ENCODE data around the gene ABCA5.
A peak's percentile ranks its signal among the peaks of the same experiment; 100 is the strongest.
"Not testable (repeated sequence)": the region's sequence is repeated elsewhere in the genome, so short reads cannot be mapped to it uniquely, and the experiment has no call there.

The ABCA5 gene

DNA sequence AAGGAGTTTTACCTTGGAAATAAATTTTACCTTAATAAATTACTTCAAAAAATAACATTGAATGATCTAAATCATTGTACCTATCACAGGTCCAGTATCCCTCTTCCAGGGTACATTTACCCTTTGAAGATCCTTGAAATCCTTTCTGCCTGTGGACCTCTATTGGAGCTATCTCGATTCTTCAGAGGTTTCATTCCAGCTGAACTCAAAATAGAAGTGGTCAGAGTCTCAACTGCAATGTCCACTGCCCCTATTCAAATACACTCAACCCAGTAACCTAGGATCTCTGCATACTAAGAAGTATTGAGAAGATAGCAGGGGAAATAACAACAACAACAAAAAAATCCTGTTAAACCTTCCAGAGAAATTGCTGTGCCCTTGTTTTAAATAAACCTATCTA lies 9.3 kb downstream of the ABCA5 start:
- no peak for FAIRE-seq
- TF ChIP-seq POLR2A (IDR thresholded peaks at IDR 0.05; ENCODE audit: low read depth, low read length) (no peak), POLR2AphosphoS5 (IDR thresholded peaks at IDR 0.05; ENCODE audit: low read depth, low read length) (no peak), SPI1 (IDR thresholded peaks at IDR 0.05; ENCODE audit: low read depth, low read length) (no peak), POU2F2 (IDR thresholded peaks at IDR 0.05; ENCODE audit: low read depth, low read length) (no peak), TAF1 (IDR thresholded peaks at IDR 0.05; ENCODE audit: low read depth, low read length) (no peak), PAX5 (IDR thresholded peaks at IDR 0.05; ENCODE audit: insufficient read depth, low read length, severe bottlenecking) (no peak)

DNA sequence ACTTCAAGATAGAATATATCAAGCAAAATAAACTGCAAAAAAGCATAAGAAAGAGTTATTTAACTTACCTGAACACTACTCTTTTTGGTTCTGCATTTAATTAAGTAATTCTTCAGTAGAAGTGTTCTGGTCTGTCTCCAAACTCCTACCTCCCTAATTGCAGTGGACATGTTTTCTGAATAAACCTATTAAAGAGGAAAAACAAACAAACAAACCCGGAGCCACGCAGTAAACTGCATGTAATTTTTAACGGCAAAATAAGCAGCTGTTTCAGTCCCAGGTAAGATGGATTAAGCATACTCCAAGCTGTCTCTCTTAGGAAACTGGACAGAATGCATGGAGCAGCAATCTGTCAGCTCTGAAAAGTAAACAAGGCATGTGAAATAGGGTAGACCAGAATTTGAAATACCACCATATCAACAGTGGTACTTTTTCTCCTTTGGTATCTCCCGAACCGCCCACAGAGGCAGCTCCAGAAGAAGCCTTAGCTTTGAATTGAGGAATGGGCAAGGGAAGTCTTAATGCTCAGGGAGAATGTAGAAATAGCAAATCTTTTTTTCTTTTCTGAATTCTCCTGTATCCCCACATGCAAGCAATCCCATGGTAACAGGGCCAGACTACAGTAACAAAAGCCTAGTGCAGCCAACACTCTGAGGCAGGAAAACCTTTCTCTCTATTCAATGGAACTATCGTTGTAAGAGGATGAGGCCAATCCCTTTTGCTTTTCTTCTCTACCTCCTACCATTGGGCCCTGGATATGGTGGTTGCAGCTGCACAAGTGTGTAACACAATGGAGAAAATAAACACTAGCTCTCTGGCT lies 12.5 kb downstream of the ABCA5 start:
- DNase-seq (ENCODE audit: insufficient read length, low spot score) (no peak), FAIRE-seq (no peak)
- TF ChIP-seq SPI1 (IDR thresholded peaks at IDR 0.05; ENCODE audit: low read depth, low read length) (no peak), POU2F2 (IDR thresholded peaks at IDR 0.05; ENCODE audit: low read depth, low read length) (no peak), POLR2A (IDR thresholded peaks at IDR 0.05; ENCODE audit: low read depth, low read length) (no peak), PAX5 (IDR thresholded peaks at IDR 0.05; ENCODE audit: insufficient read depth, low read length, severe bottlenecking) (no peak), POLR2AphosphoS5 (IDR thresholded peaks at IDR 0.05; ENCODE audit: low read depth, low read length) (no peak), TAF1 (IDR thresholded peaks at IDR 0.05; ENCODE audit: low read depth, low read length) (no peak)

More for the DNA sequence above, 9.3 kb downstream of the ABCA5 start:
- no peak for DNase-seq (ENCODE audit: insufficient read length, low spot score)

GRCh38 chr17:69305177-69305576 lies 21.8 kb downstream of the ABCA5 start:
- TF ChIP-seq POLR2AphosphoS5 (IDR thresholded peaks at IDR 0.05; ENCODE audit: low read depth, low read length) (no peak), POU2F2 (IDR thresholded peaks at IDR 0.05; ENCODE audit: low read depth, low read length) (no peak), PAX5 (IDR thresholded peaks at IDR 0.05; ENCODE audit: insufficient read depth, low read length, severe bottlenecking) (no peak), TAF1 (IDR thresholded peaks at IDR 0.05; ENCODE audit: low read depth, low read length) (no peak), POLR2A (IDR thresholded peaks at IDR 0.05; ENCODE audit: low read depth, low read length) (no peak), SPI1 (IDR thresholded peaks at IDR 0.05; ENCODE audit: low read depth, low read length) (no peak)
- DNase-seq (ENCODE audit: insufficient read length, low spot score) (no peak), FAIRE-seq (no peak)

- TF ChIP-seq POLR2AphosphoS5 (IDR thresholded peaks at IDR 0.05; ENCODE audit: low read depth, low read length) (no peak), SPI1 (IDR thresholded peaks at IDR 0.05; ENCODE audit: low read depth, low read length) (no peak)
- DNase-seq (ENCODE audit: insufficient read length, low spot score) (no peak), FAIRE-seq (no peak)
Observed at GRCh38 chr17:69302682-69303081, 24.3 kb downstream of the ABCA5 start.

GRCh38 chr17:69300222-69300621 lies 26.7 kb downstream of the ABCA5 start:
- FAIRE-seq: no peak
- TF ChIP-seq PAX5 (IDR thresholded peaks at IDR 0.05; ENCODE audit: insufficient read depth, low read length, severe bottlenecking): no peak
- TF ChIP-seq POLR2A (IDR thresholded peaks at IDR 0.05; ENCODE audit: low read depth, low read length): no peak
- TF ChIP-seq TAF1 (IDR thresholded peaks at IDR 0.05; ENCODE audit: low read depth, low read length): no peak
- TF ChIP-seq POLR2AphosphoS5 (IDR thresholded peaks at IDR 0.05; ENCODE audit: low read depth, low read length): no peak
- TF ChIP-seq SPI1 (IDR thresholded peaks at IDR 0.05; ENCODE audit: low read depth, low read length): no peak
- TF ChIP-seq POU2F2 (IDR thresholded peaks at IDR 0.05; ENCODE audit: low read depth, low read length): no peak
- no peak for DNase-seq (ENCODE audit: insufficient read length, low spot score)

DNA sequence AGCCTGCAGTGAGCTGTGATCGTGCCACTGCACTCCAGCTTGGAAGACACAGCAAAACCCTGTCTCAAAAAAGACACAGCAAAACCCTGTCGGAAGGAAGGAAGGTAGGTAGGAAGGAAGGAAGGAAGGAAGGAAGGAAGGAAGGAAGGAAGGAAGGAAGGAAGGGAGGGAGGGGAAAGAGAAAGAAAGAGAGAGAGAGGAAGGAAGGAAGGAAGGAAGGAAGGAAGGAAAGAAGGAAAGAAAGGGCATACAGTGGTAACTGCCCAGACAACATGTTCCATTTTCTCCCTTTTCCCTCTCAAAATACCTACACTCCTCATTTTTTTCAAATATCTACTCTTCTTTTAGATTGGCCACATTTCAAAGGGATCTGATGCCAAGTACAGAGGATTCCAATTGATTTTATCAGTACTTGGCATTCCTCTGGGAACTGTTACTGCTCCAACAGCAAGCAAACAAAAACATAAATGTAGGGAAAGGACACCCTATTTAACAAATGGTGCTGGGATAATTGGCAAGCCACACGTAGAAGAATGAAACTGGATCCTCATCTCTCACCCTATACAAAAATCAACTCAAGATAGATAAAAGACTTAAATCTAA lies 28.7 kb downstream of the ABCA5 start:
- not testable (repeated sequence) for DNase-seq (ENCODE audit: insufficient read length, low spot score); FAIRE-seq

DNA sequence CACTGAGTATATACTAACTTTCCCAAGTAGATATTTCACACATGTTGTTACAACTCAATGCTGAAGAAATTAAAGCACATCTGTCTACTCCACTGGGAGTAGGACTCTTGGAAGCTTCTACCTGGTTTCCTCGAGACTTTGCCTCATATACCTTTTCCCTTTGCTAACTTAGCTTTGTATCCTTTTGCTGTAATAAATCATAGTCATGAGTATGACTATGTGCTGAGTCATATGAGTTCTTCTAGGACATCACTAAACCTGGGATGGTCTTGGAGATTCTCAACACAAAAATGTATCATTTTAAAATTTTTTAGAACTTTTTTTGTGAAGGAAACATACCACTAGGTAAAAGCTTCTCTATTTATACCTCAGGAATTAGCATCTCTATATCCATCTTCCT lies 39.8 kb downstream of the ABCA5 start:
- no peak for FAIRE-seq
- no peak for DNase-seq (ENCODE audit: insufficient read length, low spot score)

GRCh38 chr17:69286257-69286656 lies 40.7 kb downstream of the ABCA5 start:
- FAIRE-seq (no peak), DNase-seq (ENCODE audit: insufficient read length, low spot score) (no peak)
- TF ChIP-seq POLR2A (IDR thresholded peaks at IDR 0.05; ENCODE audit: low read depth, low read length): no peak

More for the DNA sequence above, 39.8 kb downstream of the ABCA5 start:
- TF ChIP-seq TAF1 (IDR thresholded peaks at IDR 0.05; ENCODE audit: low read depth, low read length) (no peak), POLR2AphosphoS5 (IDR thresholded peaks at IDR 0.05; ENCODE audit: low read depth, low read length) (no peak), POU2F2 (IDR thresholded peaks at IDR 0.05; ENCODE audit: low read depth, low read length) (no peak), SPI1 (IDR thresholded peaks at IDR 0.05; ENCODE audit: low read depth, low read length) (no peak), POLR2A (IDR thresholded peaks at IDR 0.05; ENCODE audit: low read depth, low read length) (no peak), PAX5 (IDR thresholded peaks at IDR 0.05; ENCODE audit: insufficient read depth, low read length, severe bottlenecking) (no peak)

- DNase-seq (ENCODE audit: insufficient read length, low spot score): no peak
- FAIRE-seq: no peak
- TF ChIP-seq PAX5 (IDR thresholded peaks at IDR 0.05; ENCODE audit: insufficient read depth, low read length, severe bottlenecking) (no peak), SPI1 (IDR thresholded peaks at IDR 0.05; ENCODE audit: low read depth, low read length) (no peak), POLR2A (IDR thresholded peaks at IDR 0.05; ENCODE audit: low read depth, low read length) (no peak)
Observed at GRCh38 chr17:69284646-69285045, 42.3 kb downstream of the ABCA5 start.

DNA sequence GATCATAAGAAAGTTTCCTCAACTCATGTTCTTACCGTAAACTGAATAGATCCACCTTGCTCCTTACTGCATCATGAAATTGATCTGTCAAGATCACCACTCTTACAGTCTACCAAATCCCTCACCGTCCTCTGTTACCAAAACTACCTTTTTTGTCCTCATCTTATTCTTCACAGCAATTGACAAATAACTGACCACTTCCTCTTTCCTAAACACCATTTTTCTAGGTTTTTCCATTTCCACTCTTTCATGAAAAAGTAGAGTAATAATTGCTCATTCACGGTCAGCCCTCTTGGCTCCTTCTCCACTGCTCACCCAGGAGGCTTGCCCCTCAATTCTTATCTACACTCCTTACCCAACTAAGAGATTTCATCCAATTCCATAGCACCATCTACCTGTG lies 44.9 kb downstream of the ABCA5 start:
- no peak for FAIRE-seq

DNA sequence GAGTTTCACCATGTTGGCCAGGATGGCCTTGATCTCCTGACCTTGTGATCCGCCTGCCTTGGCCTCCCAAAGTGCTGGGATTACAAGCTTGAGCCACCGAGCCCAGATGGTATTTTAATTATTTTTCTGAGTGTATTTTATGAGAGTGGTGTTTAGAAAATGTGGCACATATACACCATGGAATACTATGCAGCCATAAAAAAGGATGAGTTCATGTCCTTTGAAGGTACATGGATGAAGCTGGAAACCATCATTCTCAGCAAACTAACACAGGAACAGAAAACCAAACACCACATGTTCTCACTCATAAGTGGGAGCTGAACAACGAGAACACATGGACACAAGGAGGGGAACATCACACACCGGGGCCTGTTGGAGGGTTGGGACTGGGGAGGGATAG lies 50.7 kb downstream of the ABCA5 start:
- not testable (repeated sequence) for DNase-seq (ENCODE audit: insufficient read length, low spot score); FAIRE-seq

More for the DNA sequence above, 44.9 kb downstream of the ABCA5 start:
- DNase-seq (ENCODE audit: insufficient read length, low spot score): no peak
- TF ChIP-seq PAX5 (IDR thresholded peaks at IDR 0.05; ENCODE audit: insufficient read depth, low read length, severe bottlenecking) (no peak), SPI1 (IDR thresholded peaks at IDR 0.05; ENCODE audit: low read depth, low read length) (peak; percentile 84)

Measured in GM12891 (cell line).